Activated T-cell treated with anti-CD3 and anti-CD28 coated beads for 24 hours (primary cell): ENCODE data around the gene KIF21A.

ENCODE experiments used
- DNase-seq: peaks from one replicate; pipeline ENCODE4 v3.0.0-alpha.2; 2020; ENCODE audit warnings: low read depth

KIF21A gene

DNA sequence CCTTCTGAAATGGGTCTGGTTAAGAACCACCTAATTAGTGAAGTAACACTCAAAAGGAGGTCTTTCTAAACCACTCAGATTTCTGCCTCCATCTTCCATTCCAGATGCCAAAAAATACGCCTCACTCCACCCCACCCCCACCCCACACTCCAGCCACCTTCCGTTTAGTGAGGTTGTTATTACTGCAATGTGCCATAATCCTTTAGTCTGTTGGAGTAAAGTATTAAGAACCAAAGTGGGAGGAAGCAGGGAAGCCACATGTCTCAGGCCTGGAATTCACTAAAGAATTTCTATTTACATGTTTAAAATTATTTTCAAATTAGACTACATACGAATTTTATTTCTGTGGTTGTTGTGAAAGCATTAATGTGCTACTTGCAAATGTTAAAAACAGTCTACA lies 7.4 kb downstream of the KIF21A start:
- DNase-seq, result no peak

- DNase-seq, result no peak
Measured at GRCh38 chr12:39431797-39432196, 11.1 kb downstream of the KIF21A start.

- DNase-seq, result no peak
Measured at GRCh38 chr12:39431002-39431796, 11.7 kb downstream of the KIF21A start.

DNA sequence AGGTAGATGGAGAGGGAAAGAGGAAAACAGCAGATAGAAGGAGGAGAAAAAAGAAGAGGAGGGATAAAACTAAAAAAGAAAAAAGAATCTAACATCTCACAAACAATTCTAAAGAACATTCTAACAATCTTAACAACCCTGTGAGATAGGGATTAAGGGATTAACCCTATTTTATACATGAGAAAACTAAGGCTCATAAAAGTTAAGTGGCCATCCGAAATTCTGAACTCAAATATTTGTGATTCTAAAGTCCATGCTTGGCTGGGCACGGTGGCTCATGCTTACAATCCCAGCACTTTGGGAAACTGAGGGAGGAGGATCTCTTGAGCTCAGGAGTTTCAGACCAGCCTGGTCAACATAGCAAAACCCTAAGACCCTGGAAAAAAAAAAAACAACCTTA lies 13.1 kb downstream of the KIF21A start:
- DNase-seq, result no peak

DNA sequence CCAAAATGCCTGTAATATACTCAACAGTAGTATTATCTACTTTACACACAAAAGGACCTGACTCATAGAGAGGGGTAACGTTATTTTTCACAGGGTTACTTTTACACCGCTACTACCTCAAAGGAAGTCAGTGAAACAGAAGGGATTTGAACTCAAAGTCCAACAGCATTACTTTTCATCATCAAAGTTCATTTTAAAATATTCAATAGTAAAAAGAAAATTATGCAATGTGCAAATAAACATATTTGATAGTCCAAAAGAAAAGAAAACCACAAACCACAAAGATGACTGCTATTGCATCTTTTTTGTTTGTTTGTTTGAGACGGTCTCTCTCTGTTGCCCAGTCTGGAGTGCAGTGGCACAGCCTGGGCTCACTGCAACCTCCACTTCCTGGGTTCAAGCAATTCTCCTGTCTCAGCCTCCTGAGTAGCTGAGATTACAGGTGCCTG lies 15.5 kb downstream of the KIF21A start:
- no peak for DNase-seq

- no peak for DNase-seq
Measured at GRCh38 chr12:39426636-39427240, 16.2 kb downstream of the KIF21A start.

DNA sequence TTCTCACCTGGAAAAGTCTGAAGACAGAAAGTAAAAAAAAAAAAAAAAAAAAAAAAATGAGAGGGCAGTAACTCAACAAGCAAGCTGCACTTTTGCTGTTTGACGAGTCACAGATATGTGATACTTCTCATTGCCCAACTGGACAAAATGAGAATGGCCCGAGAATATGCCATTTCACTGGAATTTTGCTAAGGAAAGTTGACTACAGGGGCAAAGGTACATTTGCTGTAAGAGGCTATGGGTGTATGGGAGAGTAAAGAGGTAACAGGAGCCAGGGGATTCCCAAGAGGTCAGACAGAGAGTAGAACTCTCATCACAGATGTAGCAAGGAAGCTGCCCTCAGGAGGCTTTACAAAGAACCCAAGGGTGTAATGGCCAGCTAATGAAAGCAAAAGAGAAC lies 22.9 kb downstream of the KIF21A start:
- no peak for DNase-seq

DNA sequence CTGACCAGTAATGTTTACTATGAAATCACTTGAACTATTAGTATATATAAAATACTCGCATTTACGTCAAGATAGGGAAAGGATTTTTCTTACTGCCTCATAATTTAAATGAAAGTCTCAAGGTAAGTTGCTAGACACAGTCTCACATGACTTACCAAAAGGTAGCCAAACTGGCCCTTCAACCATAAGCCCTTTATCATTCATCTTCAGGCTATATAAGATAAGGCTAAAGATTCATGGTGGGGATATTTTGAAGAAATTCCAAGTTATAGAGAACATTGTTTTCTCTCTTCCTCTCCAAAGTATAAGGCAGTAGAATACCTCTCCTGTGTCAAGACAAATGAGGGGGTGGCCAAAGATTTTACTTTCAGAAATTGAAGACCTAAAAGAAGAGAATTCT lies 23.4 kb downstream of the KIF21A start:
- no peak for DNase-seq

DNA sequence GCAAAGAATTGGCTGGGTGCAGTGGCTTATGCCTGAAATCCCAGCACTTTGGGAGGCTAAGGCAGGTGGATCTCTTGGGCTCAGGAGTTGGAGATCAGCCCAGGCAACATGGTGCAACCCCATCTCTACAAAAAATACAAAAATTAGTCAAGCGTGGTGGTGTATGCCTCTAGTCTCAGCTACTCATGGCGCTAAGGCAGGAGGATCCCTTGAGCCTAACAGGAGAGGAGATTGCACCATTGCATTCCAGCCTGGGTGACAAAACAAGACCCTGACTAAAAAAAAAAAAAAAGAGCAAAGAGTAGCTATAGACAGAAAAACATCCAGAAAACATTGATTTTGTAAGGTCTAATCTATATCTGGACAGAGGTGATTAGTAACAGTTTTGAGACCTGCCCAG lies 25.0 kb downstream of the KIF21A start:
- no peak for DNase-seq

DNA sequence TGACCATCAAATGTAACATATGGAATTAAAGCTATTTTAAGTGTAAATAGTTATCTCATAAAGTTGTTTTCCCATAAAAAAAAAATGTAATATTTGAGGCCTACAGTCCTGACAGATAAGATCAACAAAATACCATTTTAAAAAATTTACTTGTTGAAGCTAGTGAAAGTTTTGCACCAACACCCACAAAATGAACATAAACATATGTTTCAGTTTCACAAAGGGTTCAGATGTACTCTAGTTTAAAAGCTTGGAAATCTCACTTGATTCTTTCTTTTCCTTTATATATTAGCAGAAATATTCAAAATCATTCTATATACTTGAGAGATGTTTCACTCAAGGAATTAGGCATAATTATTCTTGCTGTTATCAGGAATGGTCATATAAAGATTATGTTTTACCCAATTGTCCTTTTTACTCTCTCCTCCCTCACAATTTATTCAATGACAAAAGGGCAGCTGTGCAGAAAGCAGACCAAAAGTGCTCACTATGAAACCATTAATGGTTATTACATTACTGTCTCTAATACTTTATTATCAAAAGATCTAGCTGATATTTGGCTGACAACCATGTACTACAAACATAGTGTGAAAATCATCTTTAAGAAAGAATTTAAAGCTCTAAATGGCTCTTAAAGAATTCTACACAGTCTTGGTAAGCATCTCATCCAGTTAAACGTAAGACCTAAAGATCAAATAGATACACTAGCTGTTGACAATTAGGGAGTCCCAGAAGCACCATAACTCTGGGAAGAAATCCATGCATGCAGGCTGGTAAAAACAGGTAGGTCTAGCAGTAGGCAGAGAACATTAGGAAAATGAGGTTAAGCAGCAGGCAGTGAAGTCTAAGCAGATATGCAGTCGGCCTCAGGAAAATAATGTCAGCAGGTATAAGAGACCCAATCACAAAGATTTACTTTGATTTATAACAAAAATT lies 28.8 kb downstream of the KIF21A start:
- no peak for DNase-seq

GRCh38 chr12:39412210-39412609 lies 30.7 kb downstream of the KIF21A start:
- DNase-seq, result no peak

- no peak for DNase-seq
Measured at GRCh38 chr12:39406262-39406661, 36.7 kb downstream of the KIF21A start.

DNA sequence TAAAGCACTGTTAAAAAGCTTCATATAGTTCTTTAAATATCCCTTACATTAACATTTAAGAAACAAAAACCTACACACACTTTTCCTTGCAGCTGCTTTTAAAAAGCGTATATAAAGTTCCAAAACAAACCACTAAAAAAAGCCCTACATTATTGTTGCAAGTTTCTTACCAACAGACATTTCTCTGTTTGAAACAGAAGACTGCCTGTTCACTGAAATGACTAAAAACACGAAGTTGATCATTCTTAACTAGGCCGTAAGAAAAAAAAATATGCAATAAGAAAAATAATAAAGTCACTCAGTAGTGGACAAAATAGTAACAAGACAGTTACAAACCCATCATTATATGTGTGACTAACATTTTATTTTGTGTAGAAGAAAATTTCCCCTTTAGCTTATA lies 37.3 kb downstream of the KIF21A start:
- no peak for DNase-seq

- no peak for DNase-seq
Measured at GRCh38 chr12:39404000-39404399, 38.9 kb downstream of the KIF21A start.

DNA sequence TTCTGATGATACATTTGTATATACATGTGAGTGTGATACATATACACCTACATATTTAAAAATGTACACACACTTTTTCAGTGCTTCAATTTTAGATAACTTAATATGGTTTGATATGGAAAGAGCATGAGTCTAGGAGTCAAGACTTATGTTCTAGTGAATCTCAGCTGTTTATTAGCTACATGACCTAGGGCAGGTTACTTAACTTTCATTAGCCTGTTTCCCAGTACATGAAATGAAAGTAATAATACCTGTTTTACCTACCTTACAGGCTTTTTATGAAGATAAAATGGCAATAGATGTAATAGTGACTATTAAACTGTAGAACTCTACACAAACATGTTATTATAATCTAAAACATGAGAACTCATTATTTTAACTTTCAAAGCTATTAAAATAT lies 39.5 kb downstream of the KIF21A start:
- DNase-seq, result no peak

DNA sequence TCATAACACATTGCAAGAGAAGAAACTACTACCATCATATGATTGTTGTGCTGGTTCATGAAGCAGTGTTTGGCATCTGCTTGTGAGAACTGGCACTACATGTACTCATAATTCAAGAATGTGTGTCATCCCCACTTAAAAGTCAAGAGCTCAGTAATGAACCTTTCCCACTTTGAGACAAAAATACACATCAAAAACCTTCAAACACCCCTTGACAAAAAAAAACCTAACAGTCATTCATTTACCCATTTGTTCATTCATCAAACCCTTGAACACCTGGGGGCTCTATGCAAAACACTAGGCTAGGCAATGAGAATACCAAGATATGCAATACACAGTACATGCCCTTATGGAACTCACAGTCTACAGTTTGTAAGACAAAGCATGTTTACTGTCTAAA lies 40.0 kb downstream of the KIF21A start:
- DNase-seq, result no peak

DNA sequence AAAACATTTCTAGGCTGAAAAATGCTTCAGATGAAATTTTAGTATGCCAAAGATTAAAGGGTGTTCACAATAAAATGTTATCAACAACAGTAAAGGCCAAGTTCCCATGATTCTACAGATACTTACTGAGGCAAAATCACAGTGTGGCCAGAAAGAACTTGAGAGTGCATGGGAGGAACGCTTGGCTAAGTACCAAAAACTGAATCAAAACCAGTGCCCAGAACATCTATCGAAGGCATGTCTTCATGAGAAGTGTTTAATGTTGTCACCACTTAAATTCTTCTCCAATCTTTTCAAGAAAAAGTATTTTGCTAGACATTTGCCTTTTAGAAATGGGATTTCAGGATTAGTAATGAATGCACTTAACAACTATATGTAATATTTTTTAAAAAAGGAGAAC lies 41.5 kb downstream of the KIF21A start:
- no peak for DNase-seq

DNA sequence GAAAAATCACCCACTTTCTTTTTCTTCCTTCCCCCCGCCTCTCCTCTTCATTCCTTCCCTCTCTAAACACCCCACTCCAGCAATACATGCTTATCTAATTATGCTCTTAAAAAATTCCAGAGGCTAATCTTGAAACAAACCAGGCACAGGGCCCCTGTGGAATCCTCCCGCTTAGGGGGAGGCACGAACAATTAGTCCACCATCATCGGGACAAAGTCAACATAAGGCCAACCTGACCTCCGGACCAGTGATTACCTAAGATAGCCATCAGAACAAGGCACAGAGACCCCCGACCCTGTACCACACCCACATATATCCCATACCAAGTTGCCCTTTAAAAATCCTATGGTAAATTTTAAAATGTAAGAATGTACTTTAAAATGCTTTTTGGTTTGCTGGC lies 47.1 kb downstream of the KIF21A start:
- DNase-seq, result no peak

DNA sequence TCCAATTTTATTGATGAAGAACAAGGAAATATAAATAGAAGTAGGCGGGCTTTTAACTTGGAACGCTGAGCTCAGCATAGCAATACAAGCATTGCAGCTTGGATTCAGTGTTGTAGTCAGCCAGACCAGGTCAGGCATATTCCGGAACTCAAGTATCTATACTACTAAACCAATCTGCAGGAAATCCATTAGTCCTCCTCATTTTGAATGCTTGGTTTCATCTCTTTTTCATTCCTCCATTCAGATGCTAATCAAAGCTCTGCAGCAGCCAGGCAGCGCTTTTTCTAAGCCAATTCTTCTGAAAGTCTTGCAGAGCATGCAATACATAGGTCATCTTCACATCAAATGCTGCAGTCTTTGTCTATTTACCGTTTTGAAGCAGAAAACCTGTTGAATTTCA lies 49.0 kb downstream of the KIF21A start:
- DNase-seq, result no peak

- DNase-seq, result no peak
Measured at GRCh38 chr12:39393179-39393578, 49.7 kb downstream of the KIF21A start.

- no peak for DNase-seq
Measured at GRCh38 chr12:39392154-39392925, 50.6 kb downstream of the KIF21A start.

- DNase-seq, result no peak
Measured at GRCh38 chr12:39390752-39391151, 52.2 kb downstream of the KIF21A start.
